ENCODE results near the gene TRIO.

TRIO gene

GRCh38 chr5:14331386-14331781 lies 188.2 kb downstream of the TRIO start:
- Histone ChIP-seq H3K4me3 (ENCODE audit: low read length) (no peak overlapping the region), H2AFZ (ENCODE audit: low read length) (no peak overlapping the region), H3K9me2 (replicated peaks; ENCODE audit: insufficient read depth, low read length) (no peaks in the 10 kb centered on the region), H3F3A (ENCODE audit: insufficient read depth, low read length) (no peaks in the 10 kb centered on the region), H3K9ac (ENCODE audit: low read length) (no peak overlapping the region), H3K79me2 (ENCODE audit: low read length) (no peaks in the 10 kb centered on the region), H3K4me2 (ENCODE audit: low read depth, low read length) (no peak overlapping the region), H3K9me3 (replicated peaks; ENCODE audit: insufficient read depth, low read length) (no peaks in the 10 kb centered on the region), H3K27me3 (replicated peaks; ENCODE audit: insufficient read depth, low read length) (no peaks in the 10 kb centered on the region), H3K27ac (ENCODE audit: low read length) (no peak overlapping the region), H3K36me3 (replicated peaks; ENCODE audit: insufficient read depth, low read length) (no peaks in the 10 kb centered on the region; the same call in 1 of the 2 replicates), H3K4me1 (ENCODE audit: low read length) (no peaks in the 10 kb centered on the region), H4K20me1 (ENCODE audit: insufficient read depth, low read length) (no peaks in the 10 kb centered on the region)
- TF ChIP-seq CTCF (IDR thresholded peaks at IDR 0.05; ENCODE audit: low read length), result no peak
- no peak for TF ChIP-seq EZH2phosphoT487 (IDR thresholded peaks at IDR 0.05; ENCODE audit: low read length)
- DNase-seq, result no peak

- H3K79me2 ChIP-seq (ENCODE audit: low read length), result no peaks in the 10 kb centered on the region
- H3K4me3 ChIP-seq (ENCODE audit: low read length), result no peak overlapping the region
- H3K4me1 ChIP-seq (ENCODE audit: low read length), result no peaks in the 10 kb centered on the region
- no peak overlapping the region for H3K27ac ChIP-seq (ENCODE audit: low read length)
- TF ChIP-seq EZH2phosphoT487 (IDR thresholded peaks at IDR 0.05; ENCODE audit: low read length) (no peak), CTCF (IDR thresholded peaks at IDR 0.05; ENCODE audit: low read length) (no peak), EZH2 (optimal IDR thresholded peaks at IDR 0.05; ENCODE audit: low read depth, low read length) (no peak)
- H2AFZ ChIP-seq (ENCODE audit: low read length), result no peak overlapping the region
- H3K36me3 ChIP-seq (replicated peaks; ENCODE audit: insufficient read depth, low read length), result no peaks in the 10 kb centered on the region; the same call in 1 of the 2 replicates
- H3K9me2 ChIP-seq (replicated peaks; ENCODE audit: insufficient read depth, low read length), result no peaks in the 10 kb centered on the region
- no peaks in the 10 kb centered on the region for H3F3A ChIP-seq (ENCODE audit: insufficient read depth, low read length)
- no peak for DNase-seq
- no peaks in the 10 kb centered on the region for H4K20me1 ChIP-seq (ENCODE audit: insufficient read depth, low read length)
- no peaks in the 10 kb centered on the region for H3K9me3 ChIP-seq (replicated peaks; ENCODE audit: insufficient read depth, low read length)
- H3K27me3 ChIP-seq (replicated peaks; ENCODE audit: insufficient read depth, low read length), result no peaks in the 10 kb centered on the region
- H3K9ac ChIP-seq (ENCODE audit: low read length), result no peak overlapping the region
- no peak overlapping the region for H3K4me2 ChIP-seq (ENCODE audit: low read depth, low read length)
These were observed 189.0 kb downstream of the TRIO start for GRCh38 chr5:14332038-14332631.

GRCh38 chr5:14332746-14333145 lies 189.6 kb downstream of the TRIO start:
- Histone ChIP-seq H3K4me3 (ENCODE audit: low read length) (no peak overlapping the region), H3K27ac (ENCODE audit: low read length) (no peak overlapping the region), H3K4me2 (ENCODE audit: low read depth, low read length) (no peak overlapping the region), H3K9me3 (replicated peaks; ENCODE audit: insufficient read depth, low read length) (no peaks in the 10 kb centered on the region), H3K36me3 (replicated peaks; ENCODE audit: insufficient read depth, low read length) (no peaks in the 10 kb centered on the region; the same call in 1 of the 2 replicates), H3K79me2 (ENCODE audit: low read length) (no peaks in the 10 kb centered on the region), H3F3A (ENCODE audit: insufficient read depth, low read length) (no peaks in the 10 kb centered on the region), H4K20me1 (ENCODE audit: insufficient read depth, low read length) (no peaks in the 10 kb centered on the region), H3K9ac (ENCODE audit: low read length) (no peak overlapping the region), H3K27me3 (replicated peaks; ENCODE audit: insufficient read depth, low read length) (no peaks in the 10 kb centered on the region), H3K4me1 (ENCODE audit: low read length) (no peaks in the 10 kb centered on the region), H3K9me2 (replicated peaks; ENCODE audit: insufficient read depth, low read length) (no peaks in the 10 kb centered on the region), H2AFZ (ENCODE audit: low read length) (no peak overlapping the region)
- DNase-seq, result no peak
- TF ChIP-seq EZH2phosphoT487 (IDR thresholded peaks at IDR 0.05; ENCODE audit: low read length) (no peak), CTCF (IDR thresholded peaks at IDR 0.05; ENCODE audit: low read length) (no peak), EZH2 (optimal IDR thresholded peaks at IDR 0.05; ENCODE audit: low read depth, low read length) (no peak)
